HG02884 (cell line): Measurements from ENCODE around the gene SNX17.

ENCODE experiments used
- ATAC-seq: cut with Tn5 transposase; IDR thresholded peaks from one replicate; pipeline ENCODE4 v1.9.1; 2021; ENCODE audit warnings: mild to moderate bottlenecking, moderate library complexity; ENCODE audit not compliant: unreplicated experiment

SNX17 gene

GRCh38 chr2:27363933-27364332 is 6.5 kb upstream of the SNX17 start:
- no peak for ATAC-seq

GRCh38 chr2:27369471-27370025 is 868 bp upstream of the SNX17 start:
- ATAC-seq: no peak

- ATAC-seq: no peak
Observed at GRCh38 chr2:27370816-27371620, 602 bp downstream of the SNX17 start.

- ATAC-seq: no peak
Observed at GRCh38 chr2:27372937-27373336, 2.5 kb downstream of the SNX17 start.

GRCh38 chr2:27373567-27373966 is 3.2 kb downstream of the SNX17 start:
- no peak for ATAC-seq

- no peak for ATAC-seq
Observed at GRCh38 chr2:27375513-27376099, 5.2 kb downstream of the SNX17 start.

GRCh38 chr2:27376151-27376865 is 5.9 kb downstream of the SNX17 start:
- ATAC-seq: no peak

- no peak for ATAC-seq
Observed at GRCh38 chr2:27376866-27377617, 6.6 kb downstream of the SNX17 start.

GRCh38 chr2:27377618-27378095 is 7.2 kb downstream of the SNX17 start:
- no peak for ATAC-seq

- ATAC-seq: no peak
Observed at GRCh38 chr2:27378096-27378808, 7.8 kb downstream of the SNX17 start.

GRCh38 chr2:27378809-27379290 is 8.4 kb downstream of the SNX17 start:
- no peak for ATAC-seq

- ATAC-seq: no peak
Observed at GRCh38 chr2:27379383-27379835, 9.0 kb downstream of the SNX17 start.

- peak; percentile 30 for ATAC-seq
Observed at GRCh38 chr2:27379836-27380625, 9.6 kb downstream of the SNX17 start.

GRCh38 chr2:27380626-27381545 is 10.5 kb downstream of the SNX17 start, which contains the start of gene ZNF513:
Gene ZNF513 (minus strand): TSS chr2:27380734. CDS start chr2:27380526, 208 bp downstream.
- ATAC-seq: peak; percentile 80

GRCh38 chr2:27381577-27382181 is 11.3 kb downstream of the SNX17 start:
- ATAC-seq: no peak

GRCh38 chr2:27390822-27391679 is 20.6 kb downstream of the SNX17 start:
- no peak for ATAC-seq
